ENCODE data around the gene KIF18B. TPM values are rescaled to one million over a fixed set of nuclear protein-coding genes. Genes with fewer than 3 reads are reported as not detected.

Gene KIF18B
- total and polyA plus RNA-seq, 2 of the 8 experiments (the other 6 are each of a cell fraction or from before 2014, with no cell fraction given), result 39.0 to 59.4 TPM

- Histone ChIP-seq H4K20me1 (replicated peaks in 1 of 2; ENCODE audit: control insufficient read depth in 1 of 2, insufficient read depth in 2 of 2, low read length in 2 of 2) (no peaks in the 10 kb centered on the region), H3K27ac (ENCODE audit: low read depth, low read length) (no peak overlapping the region), H3K9ac (replicated peaks in 1 of 4; ENCODE audit: extremely low read depth in 1 of 4, low read depth in 3 of 4, low read length in 3 of 4) (no peak overlapping the region), H3K14ac (ENCODE audit: insufficient read length) (no peak overlapping the region), H3K4ac (replicated peaks; ENCODE audit: insufficient read length, low read depth, low read length) (no peak overlapping the region), H2AFZ (ENCODE audit: low read length) (no peak overlapping the region), H3K27me3 (replicated peaks in 1 of 4; ENCODE audit: control insufficient read depth in 3 of 4, extremely low read depth in 1 of 4, insufficient read depth in 3 of 4, low read length in 3 of 4) (peaks cover 0 to 11% (median 2%) of the 10 kb centered on the region in 4 experiments; a peak in 4 of 7 replicates), H2BK15ac (ENCODE audit: low read length) (peak overlapping the region; percentile 67; the same call in 1 of the 2 replicates), H3K23ac (ENCODE audit: insufficient read length) (no peak overlapping the region), H3K4me1 (replicated peaks in 1 of 4; ENCODE audit: control insufficient read depth in 3 of 4, insufficient read depth in 4 of 4, low read length in 3 of 4) (peaks cover 0 to 4% (median 3%) of the 10 kb centered on the region in 4 experiments; a peak in 4 of 7 replicates), H3K79me1 (ENCODE audit: low read depth, low read length) (no peaks in the 10 kb centered on the region), H2BK20ac (ENCODE audit: low read length) (no peak overlapping the region), H3K9me3 (ENCODE audit: insufficient read depth in 2 of 2, low read depth in 1 of 2, low read length in 1 of 2) (no peaks in the 10 kb centered on the region), H3K56ac (replicated peaks; ENCODE audit: insufficient read length, low read depth, low read length) (no peak overlapping the region), H3K36me3 (ENCODE audit: control insufficient read depth in 2 of 4, insufficient read depth in 4 of 4, low read length in 3 of 4) (no peaks in the 10 kb centered on the region), H3K18ac (ENCODE audit: extremely low read depth, low read length) (no peak overlapping the region), H2BK12ac (ENCODE audit: low read depth, low read length) (peak overlapping the region; percentile 12; the same call in 1 of the 2 replicates), H3K23me2 (ENCODE audit: low read depth, low read length) (peaks cover 6% of the 10 kb centered on the region; the same call in 1 of the 2 replicates), H4K91ac (replicated peaks; ENCODE audit: insufficient read length, low read length) (no peak overlapping the region), H2BK120ac (replicated peaks; ENCODE audit: low read depth, low read length) (no peak overlapping the region), H4K5ac (ENCODE audit: insufficient read length, low read depth, low read length) (no peak overlapping the region), H3K4me2 (ENCODE audit: insufficient read depth in 1 of 2, low read depth in 2 of 2, low read length in 2 of 2) (no peak overlapping the region), H2BK5ac (ENCODE audit: low read depth, low read length) (no peak overlapping the region), H3K79me2 (ENCODE audit: control insufficient read depth in 1 of 2, insufficient read depth in 2 of 2, low read length in 2 of 2) (no peaks in the 10 kb centered on the region; a peak in 1 of 4 replicates), H2AK5ac (ENCODE audit: low read depth, low read length) (peak overlapping the region; percentile 24; the same call in 1 of the 2 replicates), H4K8ac (ENCODE audit: extremely low read depth, insufficient read depth, low read length) (no peak overlapping the region), H3K4me3 (ENCODE audit: extremely low read depth in 1 of 4, insufficient read depth in 2 of 4, low read depth in 3 of 4, low read length in 4 of 4) (no peak overlapping the region)
- 87% methylated on average over 5 of the region's 5 CpGs; no CpG with 5 or more reads in 1 of the 2 experiments for WGBS, 2 experiments (ENCODE audit: extremely low coverage in 1 of 2, insufficient coverage in 1 of 2, insufficient read length in 1 of 2, insufficient replicate concordance in 2 of 2, low coverage in 1 of 2, low lambda C conversion rate in 2 of 2, missing lambda C conversion rate in 1 of 2)
- ChIA-PET POLR2A (ENCODE audit: partially characterized antibody) (interaction anchor here (1.0 to 2.3 kb wide), 6 partner anchors 11 to 217 kb away, joined by 3 to 6 read pairs (median 4); no protein-coding TSS in a partner anchor), CTCF (ENCODE audit: partially characterized antibody) (interaction anchor here (1.1 to 16.0 kb wide), 11 partner anchors 10 to 93 kb away, joined by 3 to 102 read pairs (median 8); partner anchors contain the start of genes C1QL1 and EFTUD2)
- no peak for TF ChIP-seq CTCF (IDR thresholded peaks at IDR 0.05; ENCODE audit: control extremely low read depth in 1 of 3, insufficient read depth in 1 of 3, low read depth in 1 of 3, low read length in 3 of 3)
- TF ChIP-seq, protein P1, sequence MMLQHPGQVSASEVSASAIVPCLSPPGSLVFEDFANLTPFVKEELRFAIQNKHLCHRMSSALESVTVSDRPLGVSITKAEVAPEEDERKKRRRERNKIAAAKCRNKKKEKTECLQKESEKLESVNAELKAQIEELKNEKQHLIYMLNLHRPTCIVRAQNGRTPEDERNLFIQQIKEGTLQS (IDR thresholded peaks at IDR 0.05; ENCODE audit: insufficient read depth, low read depth, low read length), result no peak
- TF ChIP-seq, protein P2, sequence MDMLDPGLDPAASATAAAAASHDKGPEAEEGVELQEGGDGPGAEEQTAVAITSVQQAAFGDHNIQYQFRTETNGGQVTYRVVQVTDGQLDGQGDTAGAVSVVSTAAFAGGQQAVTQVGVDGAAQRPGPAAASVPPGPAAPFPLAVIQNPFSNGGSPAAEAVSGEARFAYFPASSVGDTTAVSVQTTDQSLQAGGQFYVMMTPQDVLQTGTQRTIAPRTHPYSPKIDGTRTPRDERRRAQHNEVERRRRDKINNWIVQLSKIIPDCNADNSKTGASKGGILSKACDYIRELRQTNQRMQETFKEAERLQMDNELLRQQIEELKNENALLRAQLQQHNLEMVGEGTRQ (IDR thresholded peaks at IDR 0.05; ENCODE audit: low read length), result no peak
- TF ChIP-seq EGR1 (IDR thresholded peaks at IDR 0.05; ENCODE audit: borderline replicate concordance, low read depth, low read length), result no peak
- TF ChIP-seq ZNF274 (IDR thresholded peaks at IDR 0.05; ENCODE audit: borderline replicate concordance, extremely low read depth, low read length), result no peak
- TF ChIP-seq POU5F1 (IDR thresholded peaks at IDR 0.05; ENCODE audit: low read depth, low read length), result no peak
- no peak for TF ChIP-seq CREB1 (IDR thresholded peaks at IDR 0.05)
- DNase-seq (ENCODE audit: low read depth in 1 of 2, low spot score in 2 of 2) (no peak), FAIRE-seq (no peak)
Observed at GRCh38 chr17:44992242-44992939, 44.8 kb upstream of the KIF18B start.
